ENCODE measurements around the gene SEC63.

DNA sequence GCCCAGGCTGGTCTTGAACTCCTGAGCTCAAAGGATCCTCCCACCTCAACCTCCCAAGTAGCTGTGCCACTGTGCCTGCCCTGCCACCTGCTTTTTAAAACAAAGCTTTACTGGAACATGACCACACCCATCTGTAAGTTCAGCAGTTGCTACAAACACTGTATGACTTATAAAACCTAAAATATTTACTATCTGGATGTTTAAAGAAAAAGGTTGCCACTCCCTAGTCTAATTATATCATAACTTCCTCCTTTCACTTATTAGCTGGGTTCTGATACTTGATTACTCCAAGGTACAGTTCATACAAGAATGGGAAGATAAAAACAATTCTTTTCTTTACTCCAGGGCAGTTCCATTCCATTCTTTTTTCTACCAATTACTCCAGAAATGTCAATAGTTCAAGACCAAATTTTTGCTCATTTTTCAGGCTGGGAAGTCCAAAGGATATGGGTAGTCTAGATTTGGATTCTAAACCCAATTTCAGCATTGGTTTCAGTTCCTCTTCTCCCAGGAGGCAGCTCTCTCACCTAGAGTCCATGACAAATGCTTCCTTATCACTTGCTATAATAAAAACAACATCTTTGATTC is 63.1 kb downstream of the SEC63 start:
- TF ChIP-seq, protein P1, sequence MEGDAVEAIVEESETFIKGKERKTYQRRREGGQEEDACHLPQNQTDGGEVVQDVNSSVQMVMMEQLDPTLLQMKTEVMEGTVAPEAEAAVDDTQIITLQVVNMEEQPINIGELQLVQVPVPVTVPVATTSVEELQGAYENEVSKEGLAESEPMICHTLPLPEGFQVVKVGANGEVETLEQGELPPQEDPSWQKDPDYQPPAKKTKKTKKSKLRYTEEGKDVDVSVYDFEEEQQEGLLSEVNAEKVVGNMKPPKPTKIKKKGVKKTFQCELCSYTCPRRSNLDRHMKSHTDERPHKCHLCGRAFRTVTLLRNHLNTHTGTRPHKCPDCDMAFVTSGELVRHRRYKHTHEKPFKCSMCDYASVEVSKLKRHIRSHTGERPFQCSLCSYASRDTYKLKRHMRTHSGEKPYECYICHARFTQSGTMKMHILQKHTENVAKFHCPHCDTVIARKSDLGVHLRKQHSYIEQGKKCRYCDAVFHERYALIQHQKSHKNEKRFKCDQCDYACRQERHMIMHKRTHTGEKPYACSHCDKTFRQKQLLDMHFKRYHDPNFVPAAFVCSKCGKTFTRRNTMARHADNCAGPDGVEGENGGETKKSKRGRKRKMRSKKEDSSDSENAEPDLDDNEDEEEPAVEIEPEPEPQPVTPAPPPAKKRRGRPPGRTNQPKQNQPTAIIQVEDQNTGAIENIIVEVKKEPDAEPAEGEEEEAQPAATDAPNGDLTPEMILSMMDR (conservative IDR thresholded peaks at IDR 0.05 in 1 of 2, IDR thresholded peaks at IDR 0.05 in 1 of 2; ENCODE audit: low read depth in 1 of 2, low read length in 2 of 2) = no peak
- TF ChIP-seq EZH2 (IDR thresholded peaks at IDR 0.05; ENCODE audit: low read length, missing control alignments) = no peak

Data from fibroblast of lung (primary cell).